GM21786 (cell line): Measurements from ENCODE around the gene CRYBG3.

Experiments used
- ATAC-seq: cut with Tn5 transposase; IDR thresholded peaks from one replicate; pipeline ENCODE4 v1.9.1; 2021; ENCODE audit not compliant: unreplicated experiment

Gene CRYBG3

GRCh38 chr3:97970956-97971620, 149.3 kb downstream of the CRYBG3 start:
- no peak for ATAC-seq

DNA sequence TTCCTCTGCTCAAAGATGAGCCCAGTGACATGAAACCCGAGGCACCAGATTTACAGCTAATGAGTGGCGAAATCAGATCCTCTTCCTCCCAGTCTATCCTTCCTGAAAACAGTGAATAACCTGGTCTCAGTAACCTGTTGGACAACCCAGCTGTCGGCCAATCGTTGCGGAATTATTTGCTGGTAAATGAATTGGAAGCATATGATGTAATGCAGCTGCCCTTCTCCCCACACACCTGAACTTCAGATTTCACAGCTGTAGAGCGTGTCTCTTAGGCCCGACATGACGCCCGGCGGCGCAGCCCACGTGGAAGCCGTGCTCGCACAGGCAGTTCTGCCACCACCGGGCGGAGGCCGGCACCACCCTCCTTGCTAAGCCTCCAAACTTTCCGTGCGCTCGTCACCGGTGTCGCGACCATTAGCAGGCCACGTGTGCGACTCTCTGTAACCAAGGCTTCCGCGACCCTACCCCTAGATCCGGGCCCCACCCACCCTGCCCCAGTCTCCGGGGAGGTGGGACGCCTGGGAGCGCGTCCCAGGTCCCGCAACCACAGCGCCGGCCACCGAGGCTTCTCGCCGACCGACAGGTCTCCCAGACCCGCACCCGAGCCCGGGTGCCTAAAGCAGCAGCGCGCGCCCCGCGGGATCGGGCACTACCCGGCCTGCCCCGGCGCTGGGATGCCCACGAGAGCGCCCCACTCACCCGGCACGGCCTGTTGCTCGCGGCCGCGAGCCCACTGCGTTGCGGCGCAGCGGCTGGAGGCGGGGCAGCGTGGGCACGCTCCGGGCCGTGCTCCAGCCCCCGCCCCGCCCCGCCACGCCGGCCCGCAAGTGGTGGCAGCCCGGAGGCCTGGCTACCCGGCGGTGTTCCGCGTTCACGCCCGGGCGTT, 150.1 kb downstream of the CRYBG3 start, which contains the start of gene RIOX2:
TSS of gene RIOX2 (minus strand) at position 753 of the 889 bp plus-strand sequence. CDS start 4,838 bp downstream, outside the sequence.
- ATAC-seq: peak; percentile 83

GRCh38 chr3:97972976-97973375, 151.2 kb downstream of the CRYBG3 start:
- no peak for ATAC-seq

GRCh38 chr3:97974996-97975395, 153.2 kb downstream of the CRYBG3 start:
- no peak for ATAC-seq

GRCh38 chr3:97975466-97975865, 153.7 kb downstream of the CRYBG3 start:
- no peak for ATAC-seq

DNA sequence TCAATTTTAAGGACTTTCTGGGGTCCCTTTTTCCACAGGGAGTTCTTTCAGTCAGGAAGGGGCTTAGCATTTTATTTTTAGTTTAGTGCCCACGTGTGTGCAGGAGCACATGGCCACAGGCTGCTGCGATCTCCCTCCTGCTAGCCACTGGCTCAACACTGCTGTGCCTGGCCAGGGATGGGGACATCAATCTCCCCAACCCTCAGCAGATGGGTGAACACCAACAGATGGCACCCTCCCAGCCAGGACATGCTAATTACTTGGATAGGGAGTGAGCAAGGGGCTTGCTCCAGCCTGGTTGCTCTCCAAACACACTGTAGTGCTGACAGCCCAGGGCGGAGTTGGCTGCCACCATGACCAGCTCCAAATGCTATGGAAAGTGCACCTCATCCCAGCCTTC, 157.8 kb downstream of the CRYBG3 start:
- ATAC-seq: no peak

GRCh38 chr3:97981886-97982285, 160.1 kb downstream of the CRYBG3 start:
- ATAC-seq: no peak

DNA sequence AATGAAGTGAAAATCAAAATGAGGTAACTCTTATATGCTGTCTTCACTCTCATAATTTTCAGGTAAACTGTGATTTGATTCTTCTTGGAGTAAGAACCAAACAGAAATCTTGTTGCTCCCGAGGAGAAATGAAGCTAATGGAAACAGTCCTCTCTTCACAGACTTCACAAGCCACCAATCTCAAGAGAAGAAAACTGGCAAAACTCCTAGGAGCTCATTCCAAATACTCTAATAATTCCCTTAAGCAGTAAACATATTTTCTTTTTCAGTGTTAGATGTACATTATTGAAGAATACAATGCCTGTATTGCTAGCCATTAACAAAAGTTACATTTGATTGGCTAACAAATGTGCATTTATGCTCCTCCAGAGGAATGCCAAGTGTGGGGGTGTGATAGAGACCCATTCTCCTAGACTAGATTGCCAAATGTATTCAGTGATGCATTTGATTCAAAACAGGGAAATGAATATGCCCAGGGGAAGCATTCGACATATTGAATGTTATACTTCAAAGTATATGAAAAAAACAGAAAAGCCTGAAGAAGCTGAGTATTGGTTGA, 162.2 kb downstream of the CRYBG3 start:
- ATAC-seq: no peak

GRCh38 chr3:97987306-97987705, 165.5 kb downstream of the CRYBG3 start:
- no peak for ATAC-seq

GRCh38 chr3:97988784-97989568, 167.2 kb downstream of the CRYBG3 start:
- no peak for ATAC-seq

GRCh38 chr3:97990624-97991292, 168.9 kb downstream of the CRYBG3 start:
- no peak for ATAC-seq

DNA sequence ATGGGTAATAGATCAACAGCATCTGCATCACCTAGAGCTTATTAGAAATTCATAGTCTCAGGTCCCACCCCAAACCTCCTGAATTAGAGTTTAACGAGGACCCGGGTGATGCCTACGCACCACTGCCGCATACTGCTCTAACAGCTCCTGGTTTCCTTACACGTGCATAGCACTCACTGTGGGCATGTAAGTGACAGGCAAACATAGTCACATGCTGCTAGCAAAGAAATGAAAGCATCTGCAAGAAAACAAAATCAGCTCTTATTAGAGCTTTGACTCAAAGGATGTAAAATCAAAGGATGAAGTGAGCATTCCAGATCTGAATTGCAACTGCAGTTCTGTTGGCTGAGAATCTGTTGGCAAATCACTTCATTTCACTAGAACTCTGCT, 169.5 kb downstream of the CRYBG3 start:
- no peak for ATAC-seq

DNA sequence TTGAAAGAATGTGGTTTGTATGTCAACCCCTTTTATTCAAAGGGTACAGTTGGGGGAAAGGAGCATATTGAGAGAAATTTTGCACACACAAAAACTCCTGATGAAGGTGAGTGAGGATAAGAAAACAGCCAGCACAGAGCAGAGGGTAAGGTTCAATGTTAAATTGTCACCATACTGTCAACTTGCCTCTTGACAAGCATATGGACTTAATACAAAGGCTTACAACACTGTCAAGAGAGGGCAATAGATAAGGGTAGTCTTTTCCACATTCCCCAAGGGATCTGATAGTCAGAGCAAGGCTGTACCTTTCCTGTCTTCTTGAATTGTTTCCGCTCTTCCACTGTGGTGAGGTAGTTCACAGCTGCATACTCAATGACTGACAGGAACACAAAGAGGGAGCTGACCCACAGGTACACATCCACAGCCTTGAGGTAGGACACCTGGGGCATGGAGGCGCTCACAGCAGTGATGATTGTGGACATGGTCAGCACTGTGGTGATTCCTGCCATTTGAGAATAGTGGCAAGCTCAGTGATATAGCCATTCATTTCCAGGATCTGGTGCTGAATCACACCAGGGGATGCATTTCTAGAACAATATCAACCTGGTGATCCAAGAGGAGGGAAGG, 170.8 kb downstream of the CRYBG3 start:
- ATAC-seq: no peak

GRCh38 chr3:97993526-97993925, 171.7 kb downstream of the CRYBG3 start:
- no peak for ATAC-seq

GRCh38 chr3:97994328-97994945, 172.6 kb downstream of the CRYBG3 start:
- ATAC-seq: no peak
